DND-41 (cell line): ENCODE measurements around the gene SEMA4A.

Experiments
- ATAC-seq: fragments of 200-7000 bp; cut with Tn5 transposase; 3 replicates; pipeline ENCODE4 v1.9.1; 2021; ENCODE audit warnings: low read depth; ENCODE audit not compliant: insufficient read depth
- DNase-seq: peaks from one replicate; pipeline ENCODE4 v3.0.0-alpha.2; 2020
- H2AFZ ChIP-seq: 2 replicates; pipeline ENCODE4 v1.6.0; 2012; ENCODE audit warnings: low read depth, low read length
- H3K27ac ChIP-seq: 2 replicates; pipeline ENCODE4 v1.5.1; 2012; ENCODE audit warnings: low read length, inconsistent platforms
- H3K27me3 ChIP-seq: fragments of 200-600 bp; sonication (generic); 2 replicates; pipeline ENCODE4 v1.6.0; 2012; ENCODE audit warnings: low read length, mild to moderate bottlenecking, inconsistent platforms; ENCODE audit not compliant: insufficient read depth, poor library complexity
- H3K36me3 ChIP-seq: 2 replicates; pipeline ENCODE4 v1.5.1; 2012; ENCODE audit warnings: low read length, inconsistent platforms; ENCODE audit not compliant: insufficient read depth
- H3K4me1 ChIP-seq: 2 replicates; pipeline ENCODE4 v1.5.1; 2012; ENCODE audit warnings: mild to moderate bottlenecking, low read length; ENCODE audit not compliant: insufficient read depth
- H3K4me2 ChIP-seq: 2 replicates; pipeline ENCODE4 v1.6.0; 2012; ENCODE audit warnings: mild to moderate bottlenecking, moderate library complexity, low read length, inconsistent platforms; ENCODE audit not compliant: insufficient read depth
- H3K4me3 ChIP-seq, 2 experiments: fragments of 200-600 bp in 1 of 2; shearing (Covaris generic) in 1 of 2; 2 replicates each; pipeline ENCODE4 v1.5.1; 2012 to 2016; ENCODE audit warnings: inconsistent platforms in 2 of 2, low read length in 2 of 2, mild to moderate bottlenecking in 2 of 2, low read depth in 1 of 2, moderate library complexity in 1 of 2
- H3K79me2 ChIP-seq: 2 replicates; pipeline ENCODE4 v1.6.0; 2012; ENCODE audit warnings: low read length, inconsistent platforms; ENCODE audit not compliant: insufficient read depth
- H3K9ac ChIP-seq: 2 replicates; pipeline ENCODE4 v1.6.0; 2012; ENCODE audit warnings: low read depth, mild to moderate bottlenecking, inconsistent platforms, low read length, moderate library complexity
- H3K9me3 ChIP-seq: 2 replicates; pipeline ENCODE4 v1.5.1; 2012; ENCODE audit warnings: low read length, moderate library complexity, mild to moderate bottlenecking, inconsistent platforms; ENCODE audit not compliant: insufficient read depth, severe bottlenecking
- H4K20me1 ChIP-seq: 2 replicates; pipeline ENCODE4 v1.6.0; 2012; ENCODE audit warnings: low read length; ENCODE audit not compliant: insufficient read depth
- CTCF ChIP-seq: IDR thresholded peaks from 2 replicates; pipeline ENCODE4 v1.5.1; 2012; ENCODE audit warnings: borderline replicate concordance, low read length, moderate library complexity, mild to moderate bottlenecking; ENCODE audit not compliant: poor library complexity, severe bottlenecking; ENCODE audit errors: extremely low read depth
- EZH2 ChIP-seq: IDR thresholded peaks from 3 replicates; pipeline ENCODE4 v1.6.1; 2012; ENCODE audit warnings: borderline replicate concordance, low read depth, mild to moderate bottlenecking, moderate library complexity, low read length, inconsistent platforms; ENCODE audit not compliant: severe bottlenecking

The SEMA4A gene

GRCh38 chr1:156110252-156110651 is 43.1 kb upstream of the SEMA4A start:
- ATAC-seq (no peak), DNase-seq (no peak)
- Histone ChIP-seq H3K27ac (no peak overlapping the region), H3K9ac (no peak overlapping the region), H3K4me1 (peaks cover 5% of the 10 kb centered on the region; the same call in 1 of the 2 replicates), H4K20me1 (peaks cover 3% of the 10 kb centered on the region; the same call in 1 of the 2 replicates), H3K27me3 (peaks cover 50% of the 10 kb centered on the region), H3K79me2 (no peaks in the 10 kb centered on the region), H3K36me3 (no peaks in the 10 kb centered on the region), H3K4me3 (no peak overlapping the region), H2AFZ (no peak overlapping the region), H3K9me3 (no peaks in the 10 kb centered on the region), H3K4me2 (no peak overlapping the region)
- TF ChIP-seq CTCF = no peak
- TF ChIP-seq EZH2 = no peak

GRCh38 chr1:156111355-156111962 is 41.9 kb upstream of the SEMA4A start:
- Histone ChIP-seq H3K9ac (no peak overlapping the region), H3K4me2 (no peak overlapping the region), H3K79me2 (no peaks in the 10 kb centered on the region), H3K36me3 (no peaks in the 10 kb centered on the region), H3K27me3 (peaks cover 44% of the 10 kb centered on the region), H3K4me3 (no peak overlapping the region), H3K9me3 (no peaks in the 10 kb centered on the region), H4K20me1 (peaks cover 3% of the 10 kb centered on the region; the same call in 1 of the 2 replicates), H2AFZ (no peak overlapping the region), H3K4me1 (no peaks in the 10 kb centered on the region), H3K27ac (no peak overlapping the region)
- DNase-seq (no peak), ATAC-seq (no peak)
- TF ChIP-seq EZH2 (no peak), CTCF (no peak)

GRCh38 chr1:156112276-156113137 is 40.9 kb upstream of the SEMA4A start:
- no peaks in the 10 kb centered on the region for H3K36me3 ChIP-seq
- TF ChIP-seq EZH2 (no peak), CTCF (no peak)
- H3K27me3 ChIP-seq = peaks cover 36% of the 10 kb centered on the region
- H4K20me1 ChIP-seq = peaks cover 3% of the 10 kb centered on the region; the same call in 1 of the 2 replicates
- DNase-seq (no peak), ATAC-seq (no peak)
- no peak overlapping the region for H2AFZ ChIP-seq
- H3K27ac ChIP-seq = no peak overlapping the region
- H3K4me2 ChIP-seq = no peak overlapping the region
- no peaks in the 10 kb centered on the region for H3K9me3 ChIP-seq
- H3K79me2 ChIP-seq = no peaks in the 10 kb centered on the region
- no peaks in the 10 kb centered on the region for H3K4me1 ChIP-seq
- no peak overlapping the region for H3K9ac ChIP-seq
- no peak overlapping the region for H3K4me3 ChIP-seq
